Activated naive CD4-positive, alpha-beta T cell treated with anti-CD3 and anti-CD28 coated beads, Interleukin-2, amount 50 U/mL, for 72 hours (primary cell): Measurements from ENCODE around the gene BEX4. TPM values are rescaled to one million over a fixed set of nuclear protein-coding genes. Genes with fewer than 3 reads are reported as not detected.

Experiments used
- total RNA-seq, 2 donors: library from RNA; stranded (reverse); gene quantifications; one replicate each; pipeline ENCODE4 v1.2.3, GENCODE V29; 2022

BEX4 gene
- total RNA-seq, 2 donors from 2014 or later = 11.5 to 11.8 TPM

Other genes with a start within 250 kb of the BEX4 start
- gene BEX1, start 150.9 kb upstream of the BEX4 start, total RNA-seq = under 1 TPM in 1 of 2 donors, not detected in 1; 0.46 TPM
- gene NXF3, start 122.0 kb upstream of the BEX4 start, total RNA-seq = not detected
- gene TCEAL8, start 40.0 kb downstream of the BEX4 start, total RNA-seq = 10 to 100 TPM; 22.2 to 42.5 TPM
- not detected for gene TCEAL5, start 61.6 kb downstream of the BEX4 start, total RNA-seq
- gene BEX2, start 95.9 kb downstream of the BEX4 start, total RNA-seq = 10 to 100 TPM; 11.9 to 16.4 TPM
- not detected for gene TCEAL7, start 115.1 kb downstream of the BEX4 start, total RNA-seq
- 1 to 10 TPM in 1 of 2 donors, under 1 TPM in 1; 0.80 to 3.2 TPM for gene TCEAL9, start 141.4 kb downstream of the BEX4 start, total RNA-seq
- 10 to 100 TPM in 1 of 2 donors, 1 to 10 TPM in 1; 6.0 to 36.8 TPM for gene BEX3, start 161.4 kb downstream of the BEX4 start, total RNA-seq